Measurements from ENCODE around the gene ANKMY2. TPM values are rescaled to one million over a fixed set of nuclear protein-coding genes. Genes with fewer than 3 reads are reported as not detected.
"Not testable (repeated sequence)": the region's sequence is repeated elsewhere in the genome, so short reads cannot be mapped to it uniquely, and the experiment has no call there.

Gene ANKMY2
- total RNA-seq, 4 donors from 2014 or later = 7.4 to 15.9 (median 11.4) TPM

DNA sequence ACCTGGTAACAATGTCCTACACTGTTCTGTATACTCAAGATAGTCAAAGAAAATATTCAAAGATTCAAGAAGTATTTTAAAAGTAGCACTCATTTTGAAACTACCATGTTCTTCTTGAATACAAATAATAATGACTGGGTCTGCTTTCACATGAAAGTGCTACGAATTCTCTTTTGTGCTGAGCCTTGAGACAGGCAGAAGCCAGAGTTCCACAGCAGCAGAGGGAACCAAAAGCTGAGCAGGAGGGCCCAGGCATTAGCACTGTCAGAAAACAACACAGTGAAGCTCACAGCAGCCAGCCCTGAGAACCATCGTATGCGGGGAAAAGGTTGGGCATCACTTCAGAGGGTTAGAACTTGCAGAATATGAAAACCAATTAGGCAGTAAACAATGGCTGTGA is 38.9 kb downstream of the ANKMY2 start:
- TF ChIP-seq, protein P1, sequence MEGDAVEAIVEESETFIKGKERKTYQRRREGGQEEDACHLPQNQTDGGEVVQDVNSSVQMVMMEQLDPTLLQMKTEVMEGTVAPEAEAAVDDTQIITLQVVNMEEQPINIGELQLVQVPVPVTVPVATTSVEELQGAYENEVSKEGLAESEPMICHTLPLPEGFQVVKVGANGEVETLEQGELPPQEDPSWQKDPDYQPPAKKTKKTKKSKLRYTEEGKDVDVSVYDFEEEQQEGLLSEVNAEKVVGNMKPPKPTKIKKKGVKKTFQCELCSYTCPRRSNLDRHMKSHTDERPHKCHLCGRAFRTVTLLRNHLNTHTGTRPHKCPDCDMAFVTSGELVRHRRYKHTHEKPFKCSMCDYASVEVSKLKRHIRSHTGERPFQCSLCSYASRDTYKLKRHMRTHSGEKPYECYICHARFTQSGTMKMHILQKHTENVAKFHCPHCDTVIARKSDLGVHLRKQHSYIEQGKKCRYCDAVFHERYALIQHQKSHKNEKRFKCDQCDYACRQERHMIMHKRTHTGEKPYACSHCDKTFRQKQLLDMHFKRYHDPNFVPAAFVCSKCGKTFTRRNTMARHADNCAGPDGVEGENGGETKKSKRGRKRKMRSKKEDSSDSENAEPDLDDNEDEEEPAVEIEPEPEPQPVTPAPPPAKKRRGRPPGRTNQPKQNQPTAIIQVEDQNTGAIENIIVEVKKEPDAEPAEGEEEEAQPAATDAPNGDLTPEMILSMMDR (IDR thresholded peaks at IDR 0.05) = no peak
- ATAC-seq (ENCODE audit: low FRiP score) = no peak
- no peak for DNase-seq (ENCODE audit: low spot score)

DNA sequence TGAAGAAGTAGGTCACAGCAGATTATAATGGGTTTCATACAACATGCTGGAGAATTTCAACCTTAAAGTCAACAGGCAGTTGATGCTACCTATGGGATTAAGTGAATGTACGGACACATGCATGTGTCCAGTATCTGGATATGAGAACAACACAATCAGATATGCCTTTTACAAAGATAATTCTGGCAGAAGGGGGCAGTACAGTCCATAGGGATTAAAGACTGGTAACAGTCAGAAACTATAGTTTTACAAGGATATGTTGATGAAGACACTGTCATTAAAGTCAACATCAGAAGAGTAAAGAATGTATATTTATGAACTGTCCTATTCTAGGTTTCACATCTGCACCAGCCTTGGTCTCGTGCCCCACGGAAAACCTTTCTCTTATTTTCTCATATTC is 41.5 kb downstream of the ANKMY2 start:
- DNase-seq (ENCODE audit: low spot score) (no peak), ATAC-seq (ENCODE audit: low FRiP score) (no peak)
- TF ChIP-seq, protein P1 (IDR thresholded peaks at IDR 0.05) = no peak

DNA sequence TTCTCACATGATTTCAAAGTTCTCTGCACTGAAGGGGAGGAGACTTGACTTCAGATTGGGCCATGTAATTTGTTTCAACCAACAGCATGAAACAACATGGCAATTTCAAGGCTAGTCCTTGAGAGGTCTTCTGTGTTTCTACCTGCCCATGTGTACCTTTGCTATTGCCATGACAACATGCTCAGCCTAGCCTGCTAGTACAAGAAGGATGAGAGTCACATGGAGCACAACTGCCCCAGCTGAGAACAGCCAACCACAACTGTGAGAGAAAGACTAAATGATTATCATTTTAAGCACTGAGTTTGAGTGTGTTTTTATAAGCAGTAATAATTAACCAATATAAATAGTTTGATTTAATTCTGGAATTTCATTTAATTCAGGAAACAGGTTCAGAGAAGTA is 41.9 kb downstream of the ANKMY2 start:
- TF ChIP-seq, protein P1 (IDR thresholded peaks at IDR 0.05) = no peak
- no peak for DNase-seq (ENCODE audit: low spot score)
- ATAC-seq (ENCODE audit: low FRiP score) = no peak

DNA sequence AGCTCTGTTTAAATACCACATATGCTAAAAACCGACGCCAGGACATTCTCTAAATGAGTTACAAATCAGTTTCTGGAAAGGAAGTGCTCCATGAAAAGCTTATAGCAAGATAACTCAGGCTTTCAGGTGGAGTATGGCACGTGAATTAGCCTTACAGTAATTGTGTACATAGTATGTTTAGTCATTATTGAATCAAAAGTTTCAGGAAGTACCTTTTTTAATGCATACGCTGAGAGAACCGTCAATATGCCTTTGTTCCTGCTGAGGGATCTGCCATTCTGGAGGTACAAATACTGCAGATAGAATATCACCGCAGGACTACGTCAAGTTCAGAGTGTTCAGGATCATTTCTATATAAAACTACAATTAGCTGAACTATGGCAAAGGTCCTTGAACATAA is 45.7 kb downstream of the ANKMY2 start:
- TF ChIP-seq, protein P1 (IDR thresholded peaks at IDR 0.05) = no peak
- DNase-seq (ENCODE audit: low spot score) = no peak
- no peak for ATAC-seq (ENCODE audit: low FRiP score)

DNA sequence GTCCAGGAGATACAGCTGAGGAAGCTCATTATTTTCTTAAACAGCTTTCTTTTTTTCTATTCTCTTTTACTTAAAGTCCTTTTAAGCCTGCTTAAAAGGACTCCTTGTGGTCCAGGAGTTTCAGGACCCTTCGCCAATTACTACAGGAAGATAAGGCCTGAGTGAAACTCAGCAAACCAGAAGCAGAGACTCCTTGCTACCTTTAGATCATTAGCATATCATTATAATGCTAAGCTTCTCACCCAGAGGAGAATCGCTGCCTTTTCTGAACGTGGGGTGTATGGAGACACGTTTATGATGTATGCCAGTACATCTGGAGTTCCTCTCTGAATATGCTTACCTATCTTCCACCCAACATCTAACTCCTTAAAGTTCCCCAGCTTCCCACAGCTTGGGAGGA is 47.5 kb downstream of the ANKMY2 start:
- DNase-seq (ENCODE audit: low spot score) = no peak
- TF ChIP-seq, protein P1 (IDR thresholded peaks at IDR 0.05) = no peak
- ATAC-seq (ENCODE audit: low FRiP score) = no peak

DNA sequence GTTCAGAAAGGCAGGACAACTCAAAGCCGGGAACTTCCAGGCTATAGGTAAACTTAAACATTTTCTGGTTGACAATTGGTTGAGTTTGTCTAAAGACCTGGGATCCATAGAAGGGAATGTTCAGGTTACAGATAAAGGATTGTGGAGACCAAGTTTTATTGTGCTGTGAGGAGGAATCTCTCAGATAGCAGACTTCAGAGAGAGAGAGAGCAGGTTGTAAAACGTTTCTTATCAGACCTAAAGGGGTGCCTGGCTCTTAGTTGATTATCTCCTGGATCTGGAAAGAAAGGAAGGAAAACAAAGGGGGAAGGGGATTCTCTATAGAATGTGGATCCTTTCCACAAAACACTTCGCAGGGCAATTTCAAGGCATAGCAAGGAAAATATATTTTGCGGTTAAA is 50.0 kb downstream of the ANKMY2 start:
- ATAC-seq (ENCODE audit: low FRiP score); DNase-seq (ENCODE audit: low spot score): not testable (repeated sequence)

DNA sequence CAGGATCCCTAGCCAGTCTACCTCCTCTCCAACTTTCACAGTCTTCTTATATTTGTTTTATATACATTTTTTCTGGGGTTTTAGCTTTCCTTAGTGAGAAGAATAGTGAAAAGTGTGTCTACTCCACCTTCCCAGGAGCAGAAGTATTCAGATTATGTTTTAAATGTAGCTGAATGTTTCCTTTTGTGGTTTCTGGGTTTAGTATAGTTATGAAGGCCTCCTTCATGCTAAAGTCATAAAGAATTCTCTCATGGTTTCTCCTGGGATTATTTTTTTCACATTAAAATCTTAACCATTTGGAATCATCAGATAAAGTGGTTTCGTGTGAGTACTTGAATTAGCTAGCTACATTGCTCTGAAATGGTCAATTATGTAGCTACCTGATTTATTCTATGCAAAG is 50.9 kb downstream of the ANKMY2 start:
- TF ChIP-seq, protein P1 (IDR thresholded peaks at IDR 0.05) = no peak
- no peak for ATAC-seq (ENCODE audit: low FRiP score)
- DNase-seq (ENCODE audit: low spot score) = no peak

DNA sequence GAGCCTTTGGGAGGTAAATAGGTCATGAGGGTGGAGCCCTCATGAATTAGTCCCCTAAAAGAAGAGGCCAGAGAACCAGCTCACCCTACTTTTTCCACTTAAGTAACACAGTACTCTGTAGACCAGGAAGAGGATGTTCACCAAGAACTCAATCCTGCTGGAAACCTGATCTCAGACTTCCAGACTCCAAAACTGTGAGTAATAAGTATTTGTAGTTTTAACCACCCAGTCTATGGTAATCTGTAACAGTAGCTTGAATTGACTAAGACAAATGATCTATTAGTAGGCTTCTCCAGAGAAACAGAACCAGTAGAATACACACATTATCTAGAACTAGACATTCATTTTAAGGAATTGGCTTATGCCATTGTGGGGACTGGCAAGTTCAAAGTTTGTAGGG is 51.5 kb downstream of the ANKMY2 start:
- DNase-seq (ENCODE audit: low spot score) = no peak

More for the DNA sequence above, 51.5 kb downstream of the ANKMY2 start:
- TF ChIP-seq, protein P1 (IDR thresholded peaks at IDR 0.05) = no peak
- no peak for ATAC-seq (ENCODE audit: low FRiP score)
